H1 (cell line): Measurements from ENCODE around the gene LRRK1. TPM values are rescaled to one million over a fixed set of nuclear protein-coding genes. Genes with fewer than 3 reads are reported as not detected.

ENCODE experiments used
- CTCF ChIA-PET: fragments of 300-600 bp; sonication (Branson Sonifier 250); formaldehyde crosslinking; loops from one replicate; lab custom pipeline; 2021; ENCODE audit not compliant: partially characterized antibody; lab: Charles Lee
- POLR2A ChIA-PET: fragments of 300-600 bp; sonication (Branson Sonifier 250); formaldehyde crosslinking; loops from one replicate; lab custom pipeline; 2021; ENCODE audit warnings: inconsistent platforms; ENCODE audit not compliant: partially characterized antibody; lab: Charles Lee
- DNase-seq, 2 experiments: peaks; one replicate each; pipeline versions ENCODE4 v3.0.0 to v3.0.0-alpha.2; 2010 to 2022; ENCODE audit warnings: low spot score in 2 of 2, low read depth in 1 of 2, mixed read lengths in 1 of 2
- FAIRE-seq: peaks from 2 replicates; lab custom pipeline; 2011; peaks lifted over from hg19 to GRCh38; lab: Jason Lieb, UNC
- H2AFZ ChIP-seq: 2 replicates; pipeline ENCODE4 v1.8.1; 2012; ENCODE audit warnings: low read length, inconsistent platforms
- H2AK5ac ChIP-seq: 2 replicates; pipeline ENCODE4 v1.6.1; 2013; ENCODE audit warnings: low read depth, low read length
- H2BK120ac ChIP-seq: replicated peaks from 2 replicates; pipeline ENCODE3; 2013; ENCODE audit warnings: low read depth, low read length, inconsistent platforms
- H2BK12ac ChIP-seq: 2 replicates; pipeline ENCODE4 v1.6.1; 2013; ENCODE audit warnings: low read depth, low read length
- H2BK15ac ChIP-seq: 2 replicates; pipeline ENCODE4 v1.6.1; 2013; ENCODE audit warnings: low read length
- H2BK20ac ChIP-seq: 2 replicates; pipeline ENCODE4 v1.6.1; 2013; ENCODE audit warnings: low read length
- H2BK5ac ChIP-seq: 2 replicates; pipeline ENCODE4 v1.6.1; 2013; ENCODE audit warnings: low read depth, low read length
- H3K14ac ChIP-seq: 2 replicates; pipeline ENCODE4 v1.6.1; 2013; ENCODE audit warnings: inconsistent platforms; ENCODE audit not compliant: insufficient read length
- H3K18ac ChIP-seq: 2 replicates; pipeline ENCODE4 v1.6.1; 2013; ENCODE audit warnings: low read length; ENCODE audit errors: extremely low read depth
- H3K23ac ChIP-seq: 2 replicates; pipeline ENCODE4 v1.6.1; 2013; ENCODE audit warnings: inconsistent platforms; ENCODE audit not compliant: insufficient read length
- H3K23me2 ChIP-seq: 2 replicates; pipeline ENCODE4 v1.6.1; 2013; ENCODE audit warnings: low read depth, low read length
- H3K27ac ChIP-seq: 2 replicates; pipeline ENCODE4 v1.6.1; 2011; ENCODE audit warnings: low read depth, low read length, inconsistent platforms
- H3K27me3 ChIP-seq, 4 experiments: replicated peaks in 1 of 4; 1 replicate in 1 of 4; 2 replicates in 3 of 4; pipeline versions ENCODE4 v1.6.1 to v1.8.1; 2011 to 2013; ENCODE audit warnings: low read length in 3 of 4, mild to moderate bottlenecking in 3 of 4, inconsistent platforms in 2 of 4, mixed read lengths in 2 of 4, moderate library complexity in 1 of 4; ENCODE audit not compliant: control insufficient read depth in 3 of 4, insufficient read depth in 3 of 4; ENCODE audit errors: extremely low read depth in 1 of 4
- H3K36me3 ChIP-seq, 4 experiments: 2 replicates each; pipeline versions ENCODE4 v1.6.1 to v1.8.1; 2011 to 2013; ENCODE audit warnings: mild to moderate bottlenecking in 4 of 4, low read length in 3 of 4, moderate library complexity in 2 of 4, control low read depth in 1 of 4, inconsistent platforms in 1 of 4; ENCODE audit not compliant: insufficient read depth in 4 of 4, control insufficient read depth in 2 of 4
- H3K4ac ChIP-seq: replicated peaks from 2 replicates; pipeline ENCODE3; 2013; ENCODE audit warnings: low read length, low read depth, mixed read lengths, inconsistent platforms; ENCODE audit not compliant: insufficient read length
- H3K4me1 ChIP-seq, 4 experiments: replicated peaks in 1 of 4; 1 replicate in 1 of 4; 2 replicates in 3 of 4; pipeline versions ENCODE4 v1.6.1 to v1.8.1; 2011 to 2013; ENCODE audit warnings: low read length in 3 of 4, inconsistent platforms in 2 of 4, mixed read lengths in 1 of 4; ENCODE audit not compliant: insufficient read depth in 4 of 4, control insufficient read depth in 3 of 4
- H3K4me2 ChIP-seq, 2 experiments: 2 replicates each; pipeline versions ENCODE4 v1.6.1 to v1.8.1; 2011 to 2013; ENCODE audit warnings: low read depth in 2 of 2, low read length in 2 of 2, control low read depth in 1 of 2, inconsistent platforms in 1 of 2, mild to moderate bottlenecking in 1 of 2; ENCODE audit not compliant: insufficient read depth in 1 of 2
- H3K4me3 ChIP-seq, 4 experiments: fragments of 200-600, 300-600 bp in 1 of 4; sonication (generic), shearing (Covaris generic), sonication (Bioruptor Twin) in 1 of 4; 2 replicates each; pipeline versions ENCODE4 v1.5.1 to v1.8.1; 2011 to 2016; ENCODE audit warnings: low read length in 4 of 4, low read depth in 3 of 4, control low read depth in 2 of 4, inconsistent platforms in 2 of 4, mild to moderate bottlenecking in 2 of 4, mixed read lengths in 1 of 4, moderate library complexity in 1 of 4; ENCODE audit not compliant: insufficient read depth in 2 of 4; ENCODE audit errors: extremely low read depth in 1 of 4
- H3K56ac ChIP-seq: replicated peaks from 2 replicates; pipeline ENCODE3; 2013; ENCODE audit warnings: low read depth, mild to moderate bottlenecking, mixed read lengths, low read length, inconsistent platforms; ENCODE audit not compliant: insufficient read length
- H3K79me1 ChIP-seq: 2 replicates; pipeline ENCODE4 v1.6.1; 2013; ENCODE audit warnings: low read depth, low read length, control low read depth
- H3K79me2 ChIP-seq, 2 experiments: 2 replicates each; pipeline versions ENCODE4 v1.6.1 to v1.8.1; 2012 to 2013; ENCODE audit warnings: low read length in 2 of 2, mild to moderate bottlenecking in 2 of 2, inconsistent platforms in 1 of 2; ENCODE audit not compliant: insufficient read depth in 2 of 2, control insufficient read depth in 1 of 2
- H3K9ac ChIP-seq, 4 experiments: replicated peaks in 1 of 4; 1 replicate in 1 of 4; 2 replicates in 3 of 4; pipeline versions ENCODE4 v1.6.1 to v1.8.1; 2011 to 2013; ENCODE audit warnings: low read depth in 3 of 4, low read length in 3 of 4, control low read depth in 2 of 4, mild to moderate bottlenecking in 2 of 4, moderate library complexity in 2 of 4, inconsistent platforms in 1 of 4; ENCODE audit errors: extremely low read depth in 1 of 4
- H3K9me3 ChIP-seq, 2 experiments: 2 replicates each; pipeline versions ENCODE4 v1.6.1 to v1.8.1; 2012 to 2013; ENCODE audit warnings: mild to moderate bottlenecking in 2 of 2, moderate library complexity in 2 of 2, control low read depth in 1 of 2, inconsistent platforms in 1 of 2, low read depth in 1 of 2, low read length in 1 of 2, mixed read lengths in 1 of 2; ENCODE audit not compliant: insufficient read depth in 2 of 2
- H4K20me1 ChIP-seq, 2 experiments: replicated peaks in 1 of 2; 2 replicates each; pipeline versions ENCODE3 to v1.8.1; 2011 to 2013; ENCODE audit warnings: inconsistent platforms in 2 of 2, low read length in 2 of 2, mild to moderate bottlenecking in 1 of 2; ENCODE audit not compliant: insufficient read depth in 2 of 2, control insufficient read depth in 1 of 2
- H4K5ac ChIP-seq: 2 replicates; pipeline ENCODE4 v1.6.1; 2013; ENCODE audit warnings: low read length, low read depth, mixed read lengths, inconsistent platforms; ENCODE audit not compliant: insufficient read length
- H4K8ac ChIP-seq: 2 replicates; pipeline ENCODE4 v1.8.0; 2013; ENCODE audit warnings: mild to moderate bottlenecking, moderate library complexity, low read length, inconsistent platforms; ENCODE audit not compliant: insufficient read depth; ENCODE audit errors: extremely low read depth
- H4K91ac ChIP-seq: replicated peaks from 2 replicates; pipeline ENCODE3; 2013; ENCODE audit warnings: low read length, mixed read lengths, inconsistent platforms; ENCODE audit not compliant: insufficient read length
- BRCA1 ChIP-seq: IDR thresholded peaks from 2 replicates; pipeline ENCODE4 v1.6.1; 2012; ENCODE audit warnings: low read depth, low read length, improper control_type of control experiment
- CEBPB ChIP-seq: IDR thresholded peaks from 2 replicates; pipeline ENCODE4 v1.6.1; 2012; ENCODE audit warnings: low read depth, low read length
- CTCF ChIP-seq, 3 experiments: IDR thresholded peaks; 1 replicate in 2 of 3; 2 replicates in 1 of 3; pipeline versions ENCODE4 v1.5.1 to v1.6.1; 2011; ENCODE audit warnings: low read length in 3 of 3, mild to moderate bottlenecking in 3 of 3, inconsistent platforms in 2 of 3, low read depth in 1 of 3, moderate library complexity in 1 of 3; ENCODE audit not compliant: insufficient read depth in 1 of 3; ENCODE audit errors: control extremely low read depth in 1 of 3
- RAD21 ChIP-seq, 2 experiments: IDR thresholded peaks in 1 of 2; conservative IDR thresholded peaks in 1 of 2; 2 replicates each; pipeline ENCODE4 v1.6.1; 2011; ENCODE audit warnings: low read depth in 2 of 2, low read length in 2 of 2, improper control_type of control experiment in 1 of 2, inconsistent platforms in 1 of 2, mild to moderate bottlenecking in 1 of 2, moderate library complexity in 1 of 2
- SIX5 ChIP-seq: IDR thresholded peaks from 2 replicates; pipeline ENCODE4 v1.6.1; 2011; ENCODE audit warnings: mild to moderate bottlenecking, low read depth, low read length
- SUZ12 ChIP-seq: fragments of 200-600 bp; sonication (generic); IDR thresholded peaks from 2 replicates; pipeline ENCODE4 v1.6.1; 2012; ENCODE audit warnings: mild to moderate bottlenecking, inconsistent platforms, low read length, moderate library complexity, mixed read lengths
- polyA plus RNA-seq, 7 experiments: library from polyadenylated mRNA; depleted of rRNA in 3 of 7; stranded (reverse) in 5 of 7; unstranded in 2 of 7; fragments of >200 nt in 5 of 7; fragments of 200-250 nt in 2 of 7; gene quantifications; 1 replicate in 5 of 7; 2 replicates in 1 of 7; 4 replicates in 1 of 7; pipeline versions ENCODE4 v1.2.1 to v1.2.3, GENCODE V29; 2011 to 2013; ENCODE audit warnings: missing spikeins in 2 of 7, mixed read lengths in 2 of 7
- total RNA-seq: library from RNA; stranded (reverse); fragmentation: NEBNext Ultra II Directional; extraction: Animal tissue kit (Norgen Biotek cat#: 25700); gene quantifications from 2 replicates; pipeline ENCODE4 v1.2.1, GENCODE V29; 2021

The LRRK1 gene
- total and polyA plus RNA-seq, 2 of the 8 experiments (the other 6 are each of a cell fraction or from before 2014, with no cell fraction given): 1.2 to 3.6 TPM

- Histone ChIP-seq H2BK120ac (no peak overlapping the region), H4K91ac (no peak overlapping the region), H3K56ac (no peak overlapping the region), H3K79me1 (no peaks in the 10 kb centered on the region; the same call in 1 of the 2 replicates), H3K9ac (no peak overlapping the region), H3K79me2 (no peaks in the 10 kb centered on the region), H2AFZ (no peak overlapping the region), H2BK12ac (no peak overlapping the region), H3K4me3 (no peak overlapping the region), H3K27me3 (no peaks in the 10 kb centered on the region), H3K27ac (no peak overlapping the region), H3K9me3 (no peaks in the 10 kb centered on the region), H3K36me3 (no peaks in the 10 kb centered on the region), H3K18ac (no peak overlapping the region), H3K23me2 (no peaks in the 10 kb centered on the region), H4K20me1 (no peaks in the 10 kb centered on the region), H2BK20ac (peak overlapping the region; percentile 29; the same call in 1 of the 2 replicates), H2BK5ac (no peak overlapping the region), H3K14ac (no peak overlapping the region), H4K5ac (no peak overlapping the region), H2BK15ac (no peak overlapping the region), H3K4me2 (no peak overlapping the region), H3K4me1 (peaks cover 0 to 5% (median 3%) of the 10 kb centered on the region in 4 experiments; a peak in 4 of 7 replicates), H3K4ac (no peak overlapping the region), H2AK5ac (no peak overlapping the region), H3K23ac (no peak overlapping the region), H4K8ac (no peak overlapping the region)
- POLR2A ChIA-PET: no interaction called here
- CTCF ChIA-PET: interaction anchor here (0.6 to 3.8 kb wide), 9 partner anchors 8 to 1731 kb away, joined by 3 to 21 read pairs (median 4); partner anchors contain the start of gene LRRK1
- no peak for TF ChIP-seq CEBPB
- no peak for TF ChIP-seq SIX5
- peak in 2 of 3 experiments; percentile 33 to 38; a peak in 3 of 4 replicates for TF ChIP-seq CTCF (IDR thresholded peaks at IDR 0.05; ENCODE audit: control extremely low read depth in 1 of 3, insufficient read depth in 1 of 3, low read depth in 1 of 3, low read length in 3 of 3)
- peak; percentile 19 to 38; a peak in 3 of 4 replicates for TF ChIP-seq RAD21 (IDR thresholded peaks at IDR 0.05 in 1 of 2, conservative IDR thresholded peaks at IDR 0.05 in 1 of 2; ENCODE audit: low read depth in 2 of 2, low read length in 2 of 2)
- no peak for TF ChIP-seq BRCA1
- TF ChIP-seq SUZ12: no peak
- DNase-seq: peak in 1 of 2 experiments; percentile 41
- peak; percentile 75 for FAIRE-seq
Measured at GRCh38 chr15:100934726-100935125, 15.6 kb downstream of the LRRK1 start.
